Measurements from ENCODE around the gene CBL. TPM values are rescaled to one million over a fixed set of nuclear protein-coding genes. Genes with fewer than 3 reads are reported as not detected.
A peak's percentile ranks its signal among the peaks of the same experiment; 100 is the strongest.

CBL gene
- total and polyA plus RNA-seq, 10 of the 15 experiments (the other 5 are each of a cell fraction or from before 2014, with no cell fraction given), result 3.9 to 27.1 (median 9.5) TPM

- no peak for TF ChIP-seq IRF3 (IDR thresholded peaks at IDR 0.05)
- TF ChIP-seq SIX5 (IDR thresholded peaks at IDR 0.05; ENCODE audit: low read depth, low read length, severe bottlenecking), result no peak
- TF ChIP-seq E2F8 (IDR thresholded peaks at IDR 0.05; ENCODE audit: low read depth, partially characterized antibody), result peak; percentile 27
- no peak for TF ChIP-seq KLF5 (IDR thresholded peaks at IDR 0.05; ENCODE audit: partially characterized antibody)
- no peak for TF ChIP-seq POLR2A (IDR thresholded peaks at IDR 0.05; ENCODE audit: low read depth, low read length)
- peak; percentile 75 to 79 (median 78) for TF ChIP-seq CTCF (IDR thresholded peaks at IDR 0.05 in 2 of 3, conservative IDR thresholded peaks at IDR 0.05 in 1 of 3; ENCODE audit: control insufficient read depth in 2 of 3, extremely low read depth in 1 of 3, insufficient read depth in 1 of 3, low read depth in 3 of 3, low read length in 3 of 3)
- no peak for TF ChIP-seq TCF12 (IDR thresholded peaks at IDR 0.05; ENCODE audit: low read depth, low read length)
- no peak for TF ChIP-seq MEF2B (IDR thresholded peaks at IDR 0.05; ENCODE audit: partially characterized antibody, poor library complexity, severe bottlenecking)
- TF ChIP-seq CEBPB (IDR thresholded peaks at IDR 0.05; ENCODE audit: borderline replicate concordance in 1 of 2, low read depth in 2 of 2, low read length in 2 of 2), result no peak
- no peak for TF ChIP-seq CBFB (IDR thresholded peaks at IDR 0.05; ENCODE audit: low read depth)
- TF ChIP-seq KAT2A (conservative IDR thresholded peaks at IDR 0.05; ENCODE audit: control insufficient read depth, low read depth, low read length), result no peak
- TF ChIP-seq CREB1 (IDR thresholded peaks at IDR 0.05; ENCODE audit: low read depth), result no peak
- TF ChIP-seq FOXM1 (IDR thresholded peaks at IDR 0.05; ENCODE audit: low read depth, low read length), result no peak
- no peak for TF ChIP-seq CBX5 (IDR thresholded peaks at IDR 0.05; ENCODE audit: low read depth)
- TF ChIP-seq SREBF2 (IDR thresholded peaks at IDR 0.05; ENCODE audit: low read length), result no peak
- TF ChIP-seq TCF3 (IDR thresholded peaks at IDR 0.05; ENCODE audit: borderline replicate concordance, insufficient read depth, low read depth, low read length), result no peak
- peak; percentile 34; the same call in 1 of the 2 replicates for TF ChIP-seq YY1 (IDR thresholded peaks at IDR 0.05; ENCODE audit: low read depth, low read length)
- no peak for TF ChIP-seq MTA3 (IDR thresholded peaks at IDR 0.05; ENCODE audit: borderline replicate concordance, low read length)
- TF ChIP-seq BCL3 (IDR thresholded peaks at IDR 0.05; ENCODE audit: borderline replicate concordance, insufficient read depth, low read depth, low read length, poor library complexity, severe bottlenecking), result no peak
- no peak for TF ChIP-seq ZBTB11 (CRISPR knock-in tag; IDR thresholded peaks at IDR 0.05)
These were observed 132.3 kb downstream of the CBL start (continued) for GRCh38 chr11:119338318-119338890.

All from GM12878 (cell line).